Activated CD8-positive, alpha-beta memory T cell treated with anti-CD3 and anti-CD28 coated beads for 36 hours (primary cell): Measurements from ENCODE around the gene NPSR1. TPM values are rescaled to one million over a fixed set of nuclear protein-coding genes. Genes with fewer than 3 reads are reported as not detected.
"Not testable (repeated sequence)": the region's sequence is repeated elsewhere in the genome, so short reads cannot be mapped to it uniquely, and the experiment has no call there.

ENCODE experiments used
- CTCF ChIA-PET: fragments of 350-600 bp; sonication (Branson Sonifier 250); formaldehyde crosslinking; loops from one replicate; lab custom pipeline; 2021; ENCODE audit warnings: antibody characterized with exemption; lab: Charles Lee
- POLR2A ChIA-PET: fragments of 350-600 bp; sonication (Branson Sonifier 250); formaldehyde crosslinking; loops from one replicate; lab custom pipeline; 2021; ENCODE audit warnings: antibody characterized with exemption; lab: Charles Lee
- total RNA-seq, 2 experiments: library from RNA; stranded (reverse); gene quantifications; one replicate each; pipeline ENCODE4 v1.2.3, GENCODE V29; 2021

NPSR1 gene
- total RNA-seq, 2 experiments from 2014 or later = not detected

- ChIA-PET POLR2A (no interaction called here), CTCF (no interaction called here)
Measured at GRCh38 chr7:34849986-34850385, 192.0 kb downstream of the NPSR1 start.

GRCh38 chr7:34850681-34851080 lies 192.7 kb downstream of the NPSR1 start:
- POLR2A ChIA-PET = no interaction called here
- CTCF ChIA-PET = no interaction called here

GRCh38 chr7:34851431-34851830 lies 193.4 kb downstream of the NPSR1 start:
- ChIA-PET CTCF (no interaction called here), POLR2A (no interaction called here)

- CTCF ChIA-PET, POLR2A ChIA-PET: not testable (repeated sequence)
Measured at GRCh38 chr7:34858444-34858843, 200.4 kb downstream of the NPSR1 start.

- CTCF ChIA-PET, POLR2A ChIA-PET: not testable (repeated sequence)
Measured at GRCh38 chr7:34859281-34859680, 201.3 kb downstream of the NPSR1 start.

- POLR2A ChIA-PET, CTCF ChIA-PET: not testable (repeated sequence)
Measured at GRCh38 chr7:34866222-34866621, 208.2 kb downstream of the NPSR1 start.

GRCh38 chr7:34867341-34867740 lies 209.3 kb downstream of the NPSR1 start:
- CTCF ChIA-PET, POLR2A ChIA-PET: not testable (repeated sequence)

- POLR2A ChIA-PET, CTCF ChIA-PET: not testable (repeated sequence)
Measured at GRCh38 chr7:34868602-34869001, 210.6 kb downstream of the NPSR1 start.

- ChIA-PET CTCF (no interaction called here), POLR2A (no interaction called here)
Measured at GRCh38 chr7:34869057-34869456, 211.0 kb downstream of the NPSR1 start.

- POLR2A ChIA-PET, CTCF ChIA-PET: not testable (repeated sequence)
Measured at GRCh38 chr7:34870041-34870440, 212.0 kb downstream of the NPSR1 start.

- POLR2A ChIA-PET = not testable (repeated sequence)
- CTCF ChIA-PET = interaction anchor here (0.6 kb wide), 1 partner anchor 48 kb away, joined by 3 read pairs; no protein-coding TSS in a partner anchor
Measured at GRCh38 chr7:34874329-34874728, 216.3 kb downstream of the NPSR1 start.

- POLR2A ChIA-PET = no interaction called here
- CTCF ChIA-PET = no interaction called here
Measured at GRCh38 chr7:34875481-34875880, 217.5 kb downstream of the NPSR1 start.

- POLR2A ChIA-PET, CTCF ChIA-PET: not testable (repeated sequence)
Measured at GRCh38 chr7:34878944-34879735, 221.1 kb downstream of the NPSR1 start.

- ChIA-PET POLR2A (no interaction called here), CTCF (no interaction called here)
Measured at GRCh38 chr7:34879871-34880270, 221.9 kb downstream of the NPSR1 start.

- POLR2A ChIA-PET, CTCF ChIA-PET: not testable (repeated sequence)
Measured at GRCh38 chr7:34883855-34884254, 225.8 kb downstream of the NPSR1 start.

GRCh38 chr7:34886856-34887255 lies 228.8 kb downstream of the NPSR1 start:
- CTCF ChIA-PET = no interaction called here
- POLR2A ChIA-PET = no interaction called here

GRCh38 chr7:34889951-34890350 lies 231.9 kb downstream of the NPSR1 start:
- ChIA-PET CTCF (no interaction called here), POLR2A (no interaction called here)

GRCh38 chr7:34895202-34895601 lies 237.2 kb downstream of the NPSR1 start:
- CTCF ChIA-PET = no interaction called here
- POLR2A ChIA-PET = no interaction called here
